Stimulated activated CD4-positive, alpha-beta T cell treated with anti-CD3 and anti-CD28 coated beads, Interleukin-12 subunit alpha, Interleukin-12 subunit beta, amount 100 ng/mL, for 48 hours (primary cell): ENCODE results near the gene ZNF407.

Source experiments
- DNase-seq, 3 donors: peaks; one replicate each; pipeline ENCODE4 v3.0.0-alpha.2; 2020; ENCODE audit warnings: low read depth in 2 of 3, low spot score in 1 of 3

The ZNF407 gene

DNA sequence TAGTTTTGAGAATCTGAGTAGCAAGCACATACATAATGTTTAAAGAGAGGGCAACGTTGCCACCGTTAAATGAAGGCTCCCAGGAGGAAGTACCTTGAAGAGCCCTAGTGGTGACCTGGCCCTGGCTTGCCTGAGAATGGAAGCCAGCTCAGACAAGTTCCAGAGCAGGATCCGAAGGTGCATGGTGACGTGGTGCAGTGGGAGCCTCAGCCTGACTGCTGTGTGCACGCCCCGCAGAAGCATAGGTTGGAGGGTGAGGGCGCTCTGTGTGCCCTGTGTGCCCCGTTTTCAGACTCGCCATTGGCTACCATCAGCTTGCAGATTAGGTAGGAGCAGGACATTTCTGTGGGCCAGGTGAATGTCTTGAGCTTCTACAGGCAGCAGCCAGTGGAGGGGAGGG, 68.2 kb downstream of the ZNF407 start:
- no peak for DNase-seq

DNA sequence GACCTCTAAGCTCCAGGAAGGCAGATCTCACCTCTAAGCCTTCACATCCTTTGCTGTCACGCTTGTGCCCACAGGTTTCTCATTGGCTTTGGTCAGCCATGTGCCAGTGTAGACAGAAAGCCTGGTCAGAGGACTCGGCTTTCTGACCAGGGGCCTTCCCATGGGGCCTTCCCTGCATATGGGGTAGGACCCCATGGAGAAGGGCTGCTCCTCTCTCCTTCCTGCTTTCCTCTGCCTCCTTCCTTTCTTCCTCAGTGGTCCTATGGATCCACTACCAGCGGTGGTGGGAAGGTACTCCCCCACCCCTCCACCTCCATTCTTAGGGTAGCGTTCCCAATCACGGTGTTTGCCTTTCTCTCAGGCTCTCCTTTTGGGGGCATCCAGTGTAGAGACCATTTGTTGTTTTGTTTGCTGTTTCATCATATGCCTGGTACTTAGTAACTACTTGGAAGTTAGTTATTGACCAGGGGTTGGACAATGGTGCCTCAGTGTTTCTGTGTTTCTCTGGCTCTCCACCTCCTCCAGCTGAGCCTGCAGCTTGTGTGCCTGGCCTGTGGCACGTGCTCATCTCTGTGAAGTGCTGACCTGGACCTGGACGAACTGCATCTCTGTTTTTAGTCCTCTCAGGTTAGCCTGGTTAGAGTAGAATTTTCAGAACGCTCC, 71.6 kb downstream of the ZNF407 start:
- DNase-seq = no peak

DNA sequence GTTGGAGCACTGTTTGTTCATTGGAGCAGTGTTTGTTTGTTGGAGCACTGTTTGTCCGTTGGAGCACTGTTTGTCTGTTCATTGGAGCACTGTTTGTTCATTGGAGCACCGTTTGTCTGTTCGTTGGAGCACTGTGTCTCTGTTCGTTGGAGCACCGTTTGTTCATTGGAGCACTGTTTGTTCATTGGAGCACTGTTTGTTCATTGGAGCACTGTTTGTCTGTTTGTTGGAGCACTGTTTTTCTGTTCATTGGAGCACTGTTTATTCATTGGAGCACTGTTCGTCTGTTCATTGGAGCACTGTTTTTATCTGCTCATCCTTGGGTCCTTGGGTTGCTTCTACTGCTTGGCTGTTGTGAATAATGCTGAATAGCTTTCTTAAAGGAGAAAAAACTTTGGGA, 74.7 kb downstream of the ZNF407 start:
- DNase-seq = no peak

DNA sequence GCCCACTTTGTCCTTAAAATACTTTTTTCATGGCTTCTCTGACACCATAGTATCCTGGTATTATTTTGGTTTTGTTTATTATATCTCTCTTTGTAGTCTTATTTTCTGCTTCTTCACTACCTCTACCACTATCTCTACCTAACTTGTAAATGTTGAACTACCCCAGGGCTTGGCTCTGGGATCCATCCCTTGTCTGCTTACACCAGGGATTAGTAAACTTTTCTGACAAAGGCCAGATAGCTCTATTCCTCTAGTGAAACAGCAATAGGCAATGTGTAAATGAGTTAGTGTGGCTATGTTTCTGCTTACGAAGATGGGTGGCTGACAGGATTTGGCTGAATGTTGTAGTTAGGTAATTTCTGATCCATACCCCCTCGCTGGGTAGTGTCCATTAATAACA, 76.8 kb downstream of the ZNF407 start:
- DNase-seq = no peak

DNA sequence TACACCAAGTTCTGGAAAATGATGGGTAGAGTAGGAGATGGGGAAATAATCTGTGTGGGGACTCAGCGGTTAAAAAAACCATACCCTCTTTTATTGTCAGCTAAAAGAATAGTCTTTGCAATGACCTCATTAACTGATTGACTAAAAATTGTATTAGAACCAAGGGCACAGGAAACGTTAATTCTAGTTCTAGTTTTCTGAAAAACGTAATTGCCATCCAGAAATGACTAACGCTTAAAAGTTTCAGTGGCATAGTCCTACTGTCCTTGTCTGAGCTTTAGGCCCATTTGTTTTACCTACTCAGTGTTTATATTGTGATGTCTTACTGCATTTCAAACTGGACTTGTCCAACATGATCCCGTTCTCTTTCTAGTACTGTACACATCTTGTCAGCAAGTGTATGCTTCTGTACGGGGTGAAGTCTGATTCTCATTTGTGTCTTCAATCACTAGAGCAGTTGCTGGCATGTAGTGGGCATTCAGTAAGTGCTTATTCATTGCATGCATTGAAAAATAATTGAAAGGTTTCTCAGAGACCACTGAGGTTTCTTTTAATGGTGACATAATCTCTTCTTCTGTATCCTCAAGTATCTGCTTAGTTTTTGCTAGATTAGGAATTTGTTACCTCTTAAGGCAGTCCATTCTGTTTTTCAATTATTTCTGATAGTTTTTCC, 81.5 kb downstream of the ZNF407 start:
- no peak for DNase-seq

DNA sequence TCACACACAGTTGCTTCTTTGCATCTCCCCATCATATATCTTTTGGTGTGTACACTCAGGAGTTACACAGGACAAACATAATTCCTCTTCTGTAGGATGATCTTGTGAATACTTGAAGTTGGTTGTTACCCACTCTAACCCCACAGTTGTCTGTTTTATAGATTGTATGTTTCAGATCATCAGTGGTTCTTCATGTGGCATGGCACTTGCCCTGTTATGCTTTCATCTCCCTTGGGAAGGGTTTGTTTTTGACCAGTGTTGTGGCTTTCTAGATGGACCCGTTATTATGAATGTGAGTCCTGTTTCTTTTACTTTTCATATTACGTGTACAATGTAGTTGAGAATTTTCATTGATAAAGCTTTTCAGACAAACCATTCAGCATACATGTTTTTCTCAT, 82.0 kb downstream of the ZNF407 start:
- no peak for DNase-seq

DNA sequence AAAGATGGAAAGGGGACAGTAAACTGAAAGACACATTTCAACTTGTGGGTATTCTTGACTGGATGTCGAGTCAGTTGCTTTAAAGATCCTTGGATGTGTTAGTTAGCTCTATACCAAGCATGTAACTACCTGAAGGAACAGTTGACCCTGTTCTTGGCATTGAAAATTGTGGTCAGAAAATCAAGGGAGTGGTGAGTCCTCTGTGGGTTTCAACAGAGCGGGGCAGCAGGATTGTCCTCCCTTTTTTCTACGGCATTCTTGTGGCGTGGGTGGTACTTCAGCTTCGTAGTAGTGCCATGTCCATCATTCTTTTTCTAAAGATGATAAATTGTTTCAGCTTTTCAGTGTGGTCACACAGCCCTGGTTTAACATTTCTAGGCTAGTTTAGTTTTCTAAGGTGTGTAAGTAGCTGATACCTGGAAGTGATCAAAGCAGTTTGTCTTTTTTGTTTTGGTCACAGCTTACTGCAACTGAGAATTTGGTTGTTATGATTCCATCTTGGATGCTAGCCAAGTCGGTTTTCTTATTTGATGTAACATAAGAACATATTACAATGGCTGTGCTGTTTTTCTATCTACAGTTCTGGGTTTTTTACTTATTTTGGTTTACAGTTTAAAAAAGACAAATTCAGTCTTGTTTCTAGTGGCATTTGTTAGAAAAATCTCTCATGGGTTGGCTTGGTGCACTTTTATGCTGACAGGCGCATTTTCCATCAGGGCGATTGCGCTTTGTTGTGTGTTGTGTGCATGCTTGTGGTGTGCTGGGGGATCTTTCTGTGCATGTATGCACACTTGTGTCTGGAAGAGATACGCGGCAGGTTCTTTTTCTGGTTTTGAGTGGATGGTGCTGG, 84.7 kb downstream of the ZNF407 start:
- DNase-seq = no peak

DNA sequence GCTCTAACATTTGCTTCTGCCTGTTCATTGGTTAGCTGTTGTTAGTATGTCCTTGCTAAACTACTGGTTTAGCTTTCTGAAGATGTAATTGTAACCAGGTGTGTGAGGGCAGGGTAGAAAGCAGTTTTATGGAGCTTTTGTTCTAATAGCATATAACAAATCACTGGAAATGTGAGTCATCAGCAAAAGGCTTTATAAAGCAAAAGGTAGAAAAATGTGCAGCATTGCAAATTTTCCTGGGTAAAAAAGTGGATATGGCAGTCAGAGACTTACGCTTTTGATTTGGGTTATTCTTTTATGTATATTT, 85.3 kb downstream of the ZNF407 start:
- no peak for DNase-seq

DNA sequence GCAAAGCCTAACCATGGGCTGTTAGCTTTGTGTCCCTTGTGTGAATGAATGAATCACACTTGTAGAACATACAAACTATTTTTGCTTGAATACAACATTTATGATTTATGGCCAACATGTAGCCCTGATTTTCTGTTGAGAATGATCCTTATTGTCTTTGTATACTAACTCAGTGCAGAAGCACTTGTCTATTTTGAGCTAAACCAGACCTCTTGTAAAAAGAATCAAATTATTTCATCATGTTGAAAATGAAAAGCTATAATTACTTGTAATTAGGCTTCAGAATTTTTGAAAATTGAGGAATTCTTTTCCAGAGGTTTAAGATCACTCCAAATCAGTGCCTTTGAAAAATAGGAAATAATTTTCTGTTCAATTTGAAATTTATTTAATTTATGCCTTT, 85.9 kb downstream of the ZNF407 start:
- no peak for DNase-seq

DNA sequence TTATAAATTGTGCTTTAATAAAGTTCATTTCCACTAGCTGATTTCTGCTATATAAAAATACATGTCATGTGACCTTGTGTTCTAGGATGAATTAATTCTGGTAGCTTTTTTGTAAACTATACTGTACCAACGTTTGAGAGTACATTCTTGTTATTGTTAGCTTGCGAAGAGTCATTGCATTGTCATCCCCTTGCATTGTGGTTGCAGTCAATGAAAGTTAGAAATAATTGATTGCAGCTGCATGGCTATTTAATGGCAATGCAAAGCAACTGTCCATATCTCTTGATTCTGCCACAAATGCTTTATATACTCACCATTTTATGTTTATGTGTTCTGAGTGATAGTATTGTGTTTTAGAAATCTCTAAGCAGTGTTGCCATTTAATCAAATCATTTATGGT, 91.6 kb downstream of the ZNF407 start:
- no peak for DNase-seq

DNA sequence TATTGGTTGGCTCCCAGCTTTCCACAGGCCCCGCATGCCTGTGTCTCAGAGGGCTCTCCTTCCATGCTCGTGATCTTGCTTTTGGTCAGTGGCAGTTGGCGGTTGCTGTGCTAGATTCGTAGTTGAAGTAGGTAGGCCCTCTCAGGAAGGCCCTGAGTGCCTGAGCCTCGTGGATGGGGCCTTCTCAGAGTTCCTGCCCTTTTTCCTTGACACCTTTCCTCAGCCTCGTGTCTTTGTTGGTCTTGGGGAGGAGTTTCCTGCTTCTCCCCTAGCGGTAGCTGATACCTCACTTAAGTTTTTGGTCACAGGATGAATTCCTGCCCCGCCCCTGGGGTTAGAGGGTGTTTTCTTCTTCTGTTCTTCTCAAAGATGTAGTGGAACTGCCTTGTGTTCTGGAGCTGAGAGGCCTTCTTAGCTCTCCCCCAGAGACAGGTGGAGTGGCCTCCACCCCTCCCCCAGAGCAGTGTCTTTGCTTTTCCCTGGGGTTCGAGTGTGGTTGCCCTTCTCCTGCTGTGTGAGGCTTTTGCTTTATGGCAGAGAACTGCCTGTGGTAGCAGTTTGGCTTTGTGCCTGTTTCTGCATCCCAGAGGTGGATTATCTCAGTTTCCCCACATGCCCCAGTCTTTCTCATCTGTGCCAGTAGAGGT, 94.8 kb downstream of the ZNF407 start:
- no peak for DNase-seq

DNA sequence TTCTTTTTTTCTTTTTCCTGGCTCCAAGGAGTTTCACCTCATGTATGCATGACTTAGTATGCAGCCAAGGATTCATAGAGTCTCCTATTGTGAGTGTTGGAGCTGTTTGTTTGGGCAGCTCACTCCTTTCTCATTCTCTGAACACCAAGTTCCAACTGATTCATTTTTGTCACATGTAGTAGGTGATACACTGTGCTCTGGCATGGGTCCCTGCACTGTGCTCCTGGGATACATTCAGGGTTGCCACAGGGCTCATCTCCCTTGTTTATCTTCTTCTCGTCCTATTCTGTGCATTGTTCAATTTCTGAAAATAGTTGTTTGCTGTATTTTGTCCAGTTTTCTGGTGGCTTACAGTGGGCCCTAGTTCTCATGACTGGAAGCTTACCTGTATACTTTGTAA, 96.8 kb downstream of the ZNF407 start:
- DNase-seq = no peak

DNA sequence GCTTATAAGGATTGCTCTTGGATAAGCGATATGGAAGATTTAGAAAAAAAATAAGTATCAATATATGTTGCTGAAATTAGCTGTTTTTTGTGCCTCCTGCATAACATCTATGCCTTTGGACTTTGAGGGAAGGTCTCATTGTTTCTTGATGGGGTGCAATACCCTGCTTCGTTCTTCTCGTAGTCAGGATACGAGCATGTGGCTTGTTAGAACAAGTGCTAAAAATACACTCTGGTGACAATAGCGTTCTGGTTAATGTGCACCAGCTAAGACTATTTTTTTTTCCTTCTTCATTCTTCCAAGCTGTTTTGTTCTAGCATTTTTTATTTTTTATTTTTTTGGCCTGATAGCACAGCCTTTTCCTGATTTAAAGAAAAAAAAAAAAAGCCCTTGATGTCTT, 97.5 kb downstream of the ZNF407 start:
- DNase-seq = no peak

DNA sequence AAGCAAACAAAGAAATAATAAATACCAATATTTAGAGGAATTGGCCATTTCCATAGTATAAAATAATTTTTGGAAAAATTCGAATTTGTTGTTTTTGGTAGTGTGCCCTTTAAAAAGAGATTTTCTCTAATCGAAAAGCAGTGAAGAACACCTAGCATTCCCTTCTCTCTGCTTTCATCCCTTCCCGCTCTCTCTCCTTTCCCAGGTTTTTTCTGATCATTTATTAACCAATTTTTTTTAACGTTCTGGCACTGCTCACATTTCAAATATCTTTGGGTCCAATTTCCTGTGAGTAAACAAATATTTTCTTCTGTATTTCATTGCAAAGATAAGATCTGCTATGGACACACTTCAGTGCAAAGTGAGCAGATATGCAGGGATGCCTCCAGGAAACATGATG, 101.2 kb downstream of the ZNF407 start:
- DNase-seq = no peak

DNA sequence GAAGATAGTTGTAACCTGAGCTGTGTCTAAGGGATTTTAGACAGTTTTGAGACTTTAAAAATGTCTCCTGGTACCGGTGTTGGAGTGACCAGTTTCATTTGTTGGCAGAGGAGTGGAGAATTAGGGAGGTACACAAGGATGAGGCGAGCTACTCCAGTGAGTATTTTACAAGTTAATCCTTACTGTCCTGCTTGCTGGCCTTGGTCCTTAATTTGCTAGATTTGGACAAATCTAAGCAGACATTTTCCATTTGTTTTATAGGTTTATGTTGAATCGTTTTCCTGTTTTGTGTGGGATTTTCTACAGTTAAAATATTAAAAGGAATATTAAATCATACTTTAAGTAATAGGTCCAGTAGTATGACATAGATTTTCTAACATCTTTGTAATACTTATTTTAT, 101.8 kb downstream of the ZNF407 start:
- DNase-seq = no peak

DNA sequence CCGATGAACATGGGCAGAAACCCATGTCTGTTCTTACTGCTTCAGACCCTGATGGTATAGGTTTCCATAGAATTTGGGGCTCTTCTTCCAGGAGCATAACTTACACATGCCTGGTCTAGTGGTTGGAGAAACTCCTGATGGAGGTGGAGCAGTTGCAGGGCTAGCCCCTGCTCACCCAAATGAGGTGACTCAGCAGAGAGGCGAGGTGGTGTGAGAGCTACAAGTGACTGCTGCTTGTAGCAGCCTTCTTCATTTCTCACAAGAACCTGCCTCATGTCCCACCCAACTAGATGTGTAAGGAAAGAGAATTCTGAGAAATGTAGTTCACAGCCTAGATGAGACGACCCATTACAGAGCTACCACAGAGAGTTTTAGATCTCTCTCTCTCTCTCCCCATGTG, 105.3 kb downstream of the ZNF407 start:
- DNase-seq = no peak

DNA sequence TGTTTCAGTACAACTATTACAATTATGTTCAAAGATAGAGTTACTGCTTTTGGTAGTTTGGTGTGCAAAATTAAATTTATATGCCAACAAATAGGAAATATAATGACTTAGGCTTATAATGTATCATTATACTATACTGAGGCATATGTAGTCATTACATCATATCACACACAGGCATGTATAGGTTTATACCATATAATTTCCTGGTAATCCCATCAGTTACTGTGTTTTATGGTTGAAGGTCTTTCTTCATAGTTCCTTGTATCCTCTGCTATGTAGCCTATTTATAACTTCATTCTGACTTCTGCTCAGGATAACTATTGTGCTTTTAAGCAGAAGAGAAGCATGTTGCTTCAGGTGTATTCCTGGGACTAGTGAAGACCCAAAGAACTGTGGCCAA, 110.5 kb downstream of the ZNF407 start:
- DNase-seq = no peak

DNA sequence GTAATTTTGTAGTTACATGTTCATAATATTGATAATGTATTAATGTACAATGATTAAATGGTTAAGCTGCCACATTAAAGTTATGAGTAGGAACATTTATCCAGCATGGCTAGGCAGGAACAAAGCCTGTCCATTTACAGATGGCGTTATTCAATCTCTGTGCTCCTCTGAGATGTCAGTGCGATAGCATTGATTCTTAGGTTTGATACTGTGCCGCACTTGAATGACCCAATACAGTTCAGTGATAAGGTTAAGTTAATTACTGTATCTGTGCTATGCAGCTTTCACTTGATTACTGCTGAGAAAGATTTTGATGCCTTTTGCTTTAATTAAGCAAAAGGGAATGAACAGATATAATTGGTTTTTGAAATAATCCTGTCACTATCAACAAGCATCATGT, 111.8 kb downstream of the ZNF407 start:
- DNase-seq = no peak

DNA sequence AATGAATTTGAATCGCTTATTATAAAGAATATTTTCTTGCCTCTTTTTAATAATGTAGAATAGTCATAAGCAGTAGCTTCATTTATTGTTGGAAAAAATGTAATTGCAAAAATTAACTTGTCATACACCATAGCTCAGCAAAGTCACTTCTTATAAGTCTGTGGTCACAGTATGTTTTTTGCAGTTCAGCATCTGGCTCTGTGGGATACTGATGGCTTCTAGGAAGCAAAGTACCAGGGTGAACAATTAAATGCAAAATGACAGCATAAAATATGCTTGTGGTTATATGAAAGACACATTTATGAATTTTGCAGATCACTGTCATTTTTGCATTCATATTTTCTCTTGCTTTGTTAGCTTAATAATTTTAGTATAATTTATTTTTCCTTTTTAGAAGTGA, 116.5 kb downstream of the ZNF407 start:
- DNase-seq = no peak

DNA sequence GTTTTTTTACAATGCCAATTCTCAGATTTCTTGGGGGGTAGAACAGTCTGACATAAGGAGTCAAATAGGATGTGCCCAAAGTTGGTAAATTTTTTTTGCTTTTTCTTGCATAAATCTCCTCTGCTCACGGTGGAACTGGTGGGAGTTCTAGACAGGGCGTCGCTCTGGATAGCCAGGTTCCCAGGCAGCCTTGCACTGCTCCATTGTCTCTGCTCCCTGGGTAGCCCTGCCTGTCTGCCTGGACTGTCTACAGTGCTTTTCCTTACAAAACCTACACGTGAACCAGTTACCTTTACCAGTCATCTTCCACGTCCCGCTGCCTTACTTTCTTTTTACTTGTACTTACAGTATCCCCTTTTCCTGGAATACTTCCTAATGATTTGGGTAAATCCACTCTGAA, 117.1 kb downstream of the ZNF407 start:
- no peak for DNase-seq

DNA sequence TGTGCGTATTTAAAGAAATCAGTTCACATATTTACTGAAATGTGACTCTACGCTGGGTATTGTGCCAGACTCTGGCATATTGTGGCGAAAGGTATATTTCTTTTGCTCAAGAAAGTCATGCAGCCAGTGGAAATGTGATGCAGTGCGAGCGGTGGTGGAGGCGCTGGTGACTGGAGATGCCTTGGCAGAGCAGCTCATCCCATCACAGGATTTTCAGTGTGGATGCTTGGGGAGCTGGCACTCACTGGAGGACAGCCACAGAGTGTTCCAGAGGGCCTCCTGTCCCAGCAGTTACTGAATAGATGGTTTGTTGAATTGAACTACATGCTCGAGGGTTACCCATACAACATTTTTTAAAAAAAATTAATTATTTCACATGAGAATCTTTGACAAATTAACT, 117.6 kb downstream of the ZNF407 start:
- no peak for DNase-seq
